Caco-2 (cell line): ENCODE data around the gene INSL3. TPM values are rescaled to one million over a fixed set of nuclear protein-coding genes. Genes with fewer than 3 reads are reported as not detected.
A peak's percentile ranks its signal among the peaks of the same experiment; 100 is the strongest.

Source experiments
- BruUV-seq: library from RNA; stranded (reverse); fragments of 400-500 nt; replicated peaks from 2 replicates; lab custom pipeline; 2021; lab: Mats Ljungman, UMichigan
- CTCF ChIA-PET: fragments of 300-600 bp; sonication (Branson Sonifier 250); formaldehyde crosslinking; loops from one replicate; lab custom pipeline; 2022; ENCODE audit warnings: antibody characterized with exemption; lab: Charles Lee
- POLR2A ChIA-PET: fragments of 300-600 bp; sonication (Branson Sonifier 250); formaldehyde crosslinking; loops from one replicate; lab custom pipeline; 2022; ENCODE audit warnings: antibody characterized with exemption; lab: Charles Lee
- DNase-seq, 2 experiments: peaks; one replicate each; pipeline versions ENCODE4 v3.0.0 to v3.0.0-alpha.2; 2020 to 2022
- H3K27me3 ChIP-seq: replicated peaks from 2 replicates; pipeline ENCODE4 v1.6.0; 2011; ENCODE audit warnings: low read length; ENCODE audit not compliant: control insufficient read depth, insufficient read depth
- H3K36me3 ChIP-seq: 2 replicates; pipeline ENCODE4 v1.5.1; 2011; ENCODE audit warnings: low read length; ENCODE audit not compliant: control insufficient read depth, insufficient read depth
- H3K4me1 ChIP-seq: fragments of 250-450 bp; sonication (Bioruptor Pico); 2 replicates; pipeline ENCODE4 v1.5.1; 2020; ENCODE audit warnings: mild to moderate bottlenecking
- H3K4me3 ChIP-seq: 2 replicates; pipeline ENCODE4 v1.5.1; 2011; ENCODE audit warnings: low read depth, mild to moderate bottlenecking, control low read depth, low read length
- H3K9me3 ChIP-seq: fragments of 250-450 bp; sonication (Bioruptor Pico); 2 replicates; pipeline ENCODE4 v1.5.1; 2020; ENCODE audit warnings: mild to moderate bottlenecking, moderate library complexity
- H3K27ac Mint-ChIP-seq: one replicate; pipeline ENCODE4 v1.8.0; 2022; ENCODE audit warnings: mixed read lengths; ENCODE audit not compliant: unreplicated experiment
- H3K27me3 Mint-ChIP-seq: one replicate; pipeline ENCODE4 v1.8.0; 2022; ENCODE audit warnings: mixed read lengths; ENCODE audit not compliant: insufficient read depth, unreplicated experiment
- H3K36me3 Mint-ChIP-seq: one replicate; pipeline ENCODE4 v1.8.0; 2022; ENCODE audit warnings: mild to moderate bottlenecking, mixed read lengths; ENCODE audit not compliant: insufficient read depth, unreplicated experiment
- H3K4me1 Mint-ChIP-seq: one replicate; pipeline ENCODE4 v1.8.0; 2022; ENCODE audit warnings: low read depth, mixed read lengths; ENCODE audit not compliant: unreplicated experiment
- H3K4me3 Mint-ChIP-seq: one replicate; pipeline ENCODE4 v1.8.0; 2022; ENCODE audit warnings: mild to moderate bottlenecking, moderate library complexity, mixed read lengths; ENCODE audit not compliant: unreplicated experiment
- H3K9me3 Mint-ChIP-seq: one replicate; pipeline ENCODE4 v1.8.0; 2022; ENCODE audit warnings: mixed read lengths; ENCODE audit not compliant: unreplicated experiment
- intact Hi-C: fragments of 100-400 bp; cut with micrococcal nuclease; formaldehyde crosslinking; loops from one replicate; pipeline ENCODE4 v1.10.0; 2022; ENCODE audit not compliant: unreplicated experiment
- total RNA-seq: library from RNA; stranded (reverse); gene quantifications from 2 replicates; pipeline ENCODE4 v1.2.3, GENCODE V29; 2022
- TF ChIP-seq, protein P1 (sequence below), 2 experiments: fragments of 200-600 bp in 1 of 2; IDR thresholded peaks; 1 replicate in 1 of 2; 2 replicates in 1 of 2; pipeline versions ENCODE4 v1.5.1 to v1.8.0; 2011 to 2022; ENCODE audit warnings: antibody characterized with exemption in 1 of 2, control low read depth in 1 of 2, inconsistent platforms in 1 of 2, low read depth in 1 of 2, low read length in 1 of 2, mild to moderate bottlenecking in 1 of 2, moderate library complexity in 1 of 2; ENCODE audit not compliant: insufficient read depth in 1 of 2, severe bottlenecking in 1 of 2, unreplicated experiment in 1 of 2

Gene INSL3
- total RNA-seq, 1 experiment from 2014 or later, result not detected

DNA sequence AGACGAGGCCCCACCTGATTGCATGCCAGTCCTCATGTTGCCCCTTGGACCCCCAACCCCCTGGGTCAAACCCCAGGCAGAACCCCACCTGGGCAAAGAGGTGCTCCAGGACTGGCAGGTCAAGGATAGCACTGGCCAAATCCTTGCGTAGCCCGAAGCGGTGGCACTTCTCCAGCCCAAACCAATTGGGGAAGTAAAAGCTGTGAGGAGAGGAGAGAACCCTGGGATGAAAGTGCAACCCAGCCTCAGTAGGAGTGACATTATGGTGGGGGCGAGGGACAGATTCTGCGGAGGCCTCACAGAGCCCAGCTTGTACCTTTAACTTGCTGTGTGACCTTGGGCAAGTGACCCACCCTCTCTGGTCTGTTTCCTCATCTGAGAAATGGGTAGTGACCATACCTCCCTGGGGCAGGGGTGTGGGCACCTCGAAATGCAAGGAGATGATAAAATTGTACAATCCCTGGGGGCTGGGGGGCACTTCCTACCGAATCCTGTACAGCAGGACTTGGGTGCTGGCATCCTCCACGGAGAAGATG lies 22.0 kb upstream of the INSL3 start:
- intact Hi-C loops, result no loop called here
- TF ChIP-seq, protein P1, sequence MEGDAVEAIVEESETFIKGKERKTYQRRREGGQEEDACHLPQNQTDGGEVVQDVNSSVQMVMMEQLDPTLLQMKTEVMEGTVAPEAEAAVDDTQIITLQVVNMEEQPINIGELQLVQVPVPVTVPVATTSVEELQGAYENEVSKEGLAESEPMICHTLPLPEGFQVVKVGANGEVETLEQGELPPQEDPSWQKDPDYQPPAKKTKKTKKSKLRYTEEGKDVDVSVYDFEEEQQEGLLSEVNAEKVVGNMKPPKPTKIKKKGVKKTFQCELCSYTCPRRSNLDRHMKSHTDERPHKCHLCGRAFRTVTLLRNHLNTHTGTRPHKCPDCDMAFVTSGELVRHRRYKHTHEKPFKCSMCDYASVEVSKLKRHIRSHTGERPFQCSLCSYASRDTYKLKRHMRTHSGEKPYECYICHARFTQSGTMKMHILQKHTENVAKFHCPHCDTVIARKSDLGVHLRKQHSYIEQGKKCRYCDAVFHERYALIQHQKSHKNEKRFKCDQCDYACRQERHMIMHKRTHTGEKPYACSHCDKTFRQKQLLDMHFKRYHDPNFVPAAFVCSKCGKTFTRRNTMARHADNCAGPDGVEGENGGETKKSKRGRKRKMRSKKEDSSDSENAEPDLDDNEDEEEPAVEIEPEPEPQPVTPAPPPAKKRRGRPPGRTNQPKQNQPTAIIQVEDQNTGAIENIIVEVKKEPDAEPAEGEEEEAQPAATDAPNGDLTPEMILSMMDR (IDR thresholded peaks at IDR 0.05; ENCODE audit: insufficient read depth in 1 of 2, low read depth in 1 of 2, low read length in 1 of 2, severe bottlenecking in 1 of 2, unreplicated experiment in 1 of 2), result no peak
- no peak overlapping the region for H3K27ac Mint-ChIP-seq
- no peak for DNase-seq
- CTCF ChIA-PET, result no interaction called here
- H3K36me3 ChIP-seq, result no peaks in the 10 kb centered on the region
- no peak overlapping the region for H3K4me3 Mint-ChIP-seq
- H3K9me3 Mint-ChIP-seq, result no peaks in the 10 kb centered on the region
- no peak overlapping the region for H3K4me3 ChIP-seq
- no peaks in the 10 kb centered on the region for H3K4me1 Mint-ChIP-seq
- no TSS peak for BruUV-seq
- H3K27me3 ChIP-seq, result no peaks in the 10 kb centered on the region
- no peaks in the 10 kb centered on the region for H3K4me1 ChIP-seq
- H3K27me3 Mint-ChIP-seq, result no peaks in the 10 kb centered on the region
- POLR2A ChIA-PET, result no interaction called here
- no peaks in the 10 kb centered on the region for H3K36me3 Mint-ChIP-seq
- no peaks in the 10 kb centered on the region for H3K9me3 ChIP-seq

DNA sequence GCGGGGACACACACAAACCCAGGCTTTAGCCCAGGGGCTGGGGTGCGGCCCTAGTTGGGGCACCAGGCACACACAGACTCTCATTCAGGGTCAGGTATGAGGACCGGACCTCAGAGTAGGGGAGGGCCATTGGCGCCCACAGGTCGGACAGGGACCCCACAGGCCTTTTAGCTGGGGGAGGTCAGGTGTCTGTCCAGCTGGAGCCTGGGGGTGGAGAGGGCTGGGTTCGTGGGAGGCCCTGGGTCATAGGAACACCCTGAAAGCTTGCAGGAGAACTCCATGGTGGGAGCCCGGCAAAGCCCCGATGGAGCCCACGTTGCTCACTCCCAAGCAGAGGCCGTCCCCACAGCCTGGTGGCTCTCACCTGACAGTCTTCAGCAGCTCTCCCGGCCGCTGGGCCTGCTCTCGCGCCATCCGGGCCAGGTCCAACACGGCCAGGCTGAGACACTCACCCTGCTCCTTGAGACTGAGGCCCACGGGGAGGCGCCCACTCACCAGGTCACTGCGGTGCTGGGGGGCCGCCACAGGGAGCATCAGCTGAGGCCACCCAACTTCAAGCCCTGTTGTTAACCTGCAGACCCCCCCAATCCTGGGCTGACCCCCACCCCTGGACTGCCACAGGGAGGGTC lies 21.5 kb upstream of the INSL3 start:
- no peaks in the 10 kb centered on the region for H3K4me1 ChIP-seq
- H3K36me3 Mint-ChIP-seq, result no peaks in the 10 kb centered on the region
- POLR2A ChIA-PET, result no interaction called here
- no peak for DNase-seq
- BruUV-seq, result no TSS peak
- TF ChIP-seq, protein P1 (IDR thresholded peaks at IDR 0.05; ENCODE audit: insufficient read depth in 1 of 2, low read depth in 1 of 2, low read length in 1 of 2, severe bottlenecking in 1 of 2, unreplicated experiment in 1 of 2), result no peak
- H3K27me3 Mint-ChIP-seq, result no peaks in the 10 kb centered on the region
- intact Hi-C loops, result no loop called here
- no peak overlapping the region for H3K27ac Mint-ChIP-seq
- H3K9me3 Mint-ChIP-seq, result no peaks in the 10 kb centered on the region
- H3K36me3 ChIP-seq, result no peaks in the 10 kb centered on the region
- no peaks in the 10 kb centered on the region for H3K9me3 ChIP-seq
- H3K27me3 ChIP-seq, result no peaks in the 10 kb centered on the region
- H3K4me3 Mint-ChIP-seq, result no peak overlapping the region
- H3K4me3 ChIP-seq, result no peak overlapping the region
- H3K4me1 Mint-ChIP-seq, result no peaks in the 10 kb centered on the region
- CTCF ChIA-PET, result no interaction called here

DNA sequence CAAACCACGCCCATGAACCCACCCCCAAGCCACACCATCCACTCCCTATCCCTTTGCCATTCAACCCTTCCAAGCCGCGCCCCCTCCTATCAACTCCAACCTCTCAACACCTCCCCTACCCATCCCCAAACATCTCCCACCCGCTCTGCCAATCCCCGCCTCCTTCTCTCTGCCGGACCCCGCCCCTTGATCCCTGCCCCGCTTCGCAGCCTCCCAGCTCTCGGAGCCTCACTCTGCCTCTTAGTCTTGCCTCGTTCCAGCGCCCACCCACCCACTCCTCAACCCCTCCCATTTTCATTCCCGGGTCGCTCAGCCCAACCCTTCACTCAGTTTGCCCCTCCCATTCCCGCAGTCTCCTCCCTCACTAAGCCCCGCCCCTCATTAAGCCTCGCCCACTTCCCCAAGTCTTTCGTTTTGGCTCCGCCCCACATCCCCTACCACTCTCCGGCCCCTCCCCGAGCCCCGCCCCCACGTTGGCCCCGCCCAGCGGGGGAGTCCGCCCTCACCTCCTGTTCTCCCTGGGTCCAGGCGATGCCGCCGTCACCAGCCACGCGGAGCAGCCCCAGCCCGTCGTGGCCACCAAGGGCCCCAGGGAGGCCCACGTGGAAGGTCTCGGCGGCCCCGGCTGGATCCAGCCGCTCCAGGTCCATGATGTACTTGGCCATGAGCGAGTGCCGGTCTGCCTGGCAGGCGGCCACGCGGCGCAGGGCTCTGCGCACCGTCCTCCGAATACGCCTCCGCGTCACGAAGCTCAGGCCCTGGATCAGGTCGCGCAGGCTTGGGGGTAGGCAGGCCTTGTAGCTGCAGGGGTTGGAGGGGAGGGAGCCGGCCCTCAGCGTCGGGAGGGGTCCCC lies 20.7 kb upstream of the INSL3 start:
- no peaks in the 10 kb centered on the region for H3K4me1 Mint-ChIP-seq
- no peak overlapping the region for H3K4me3 ChIP-seq
- BruUV-seq, result no TSS peak
- no peaks in the 10 kb centered on the region for H3K4me1 ChIP-seq
- POLR2A ChIA-PET, result no interaction called here
- TF ChIP-seq, protein P1 (IDR thresholded peaks at IDR 0.05; ENCODE audit: insufficient read depth in 1 of 2, low read depth in 1 of 2, low read length in 1 of 2, severe bottlenecking in 1 of 2, unreplicated experiment in 1 of 2), result no peak
- no peaks in the 10 kb centered on the region for H3K27me3 ChIP-seq
- H3K27me3 Mint-ChIP-seq, result no peaks in the 10 kb centered on the region
- CTCF ChIA-PET, result no interaction called here
- no peaks in the 10 kb centered on the region for H3K9me3 Mint-ChIP-seq
- H3K36me3 Mint-ChIP-seq, result no peaks in the 10 kb centered on the region
- intact Hi-C loops, result no loop called here
- H3K36me3 ChIP-seq, result no peaks in the 10 kb centered on the region
- DNase-seq, result peak in 1 of 2 experiments; percentile 58
- no peaks in the 10 kb centered on the region for H3K9me3 ChIP-seq
- H3K4me3 Mint-ChIP-seq, result no peak overlapping the region
- no peak overlapping the region for H3K27ac Mint-ChIP-seq
